GM12878 (cell line): ENCODE measurements around the gene AARSD1. TPM values are rescaled to one million over a fixed set of nuclear protein-coding genes. Genes with fewer than 3 reads are reported as not detected.

Experiments
- MAX ChIP-seq: IDR thresholded peaks from 2 replicates; pipeline ENCODE4 v1.6.1; 2012; ENCODE audit warnings: low read depth, low read length, improper control_type of control experiment
- NFYB ChIP-seq: IDR thresholded peaks from 2 replicates; pipeline ENCODE4 v1.6.1; 2011; ENCODE audit warnings: low read depth, mild to moderate bottlenecking, low read length, improper control_type of control experiment, moderate library complexity; ENCODE audit not compliant: insufficient read depth
- ZNF207 ChIP-seq: fragments of 450-650 bp; IDR thresholded peaks from 2 replicates; pipeline ENCODE4 v1.6.1; 2014; ENCODE audit warnings: antibody characterized with exemption, mild to moderate bottlenecking, borderline replicate concordance
- polyA plus RNA-seq, 11 experiments: library from polyadenylated mRNA; depleted of rRNA in 4 of 11; unstranded in 6 of 11; stranded (reverse) in 5 of 11; fragments of >200 nt; fragmentation: Nextera tagmentation in 4 of 11; fragmentation: Illumina TruSeq in 1 of 11; extraction: Ambion mirVana in 4 of 11; extraction: Trizol in 1 of 11; gene quantifications; 1 replicate in 1 of 11; 2 replicates in 10 of 11; pipeline versions ENCODE4 v1.2.1 to v1.2.3, GENCODE V29; 2011 to 2016; ENCODE audit warnings: inconsistent platforms in 2 of 11, missing spikeins in 2 of 11, low read depth in 1 of 11
- small RNA-seq: library from RNA; depleted of rRNA; stranded (forward); fragments of <200 nt; gene quantifications from one replicate; pipeline ENCODE3, GENCODE V24; 2014
- total RNA-seq, 4 experiments: library from RNA; depleted of rRNA in 3 of 4; stranded (reverse); fragments of >200 nt in 3 of 4; fragmentation: Illumina TruSeq in 1 of 4; extraction: Trizol in 1 of 4; gene quantifications; 2 replicates each; pipeline versions ENCODE4 v1.2.1 to v1.2.3, GENCODE V29; 2013 to 2021
- TF ChIP-seq, protein P1 (sequence below): fragments of 450-650 bp; formaldehyde crosslinking; IDR thresholded peaks from 2 replicates; pipeline ENCODE4 v1.5.0; 2022; ENCODE audit warnings: mild to moderate bottlenecking, missing genetic modification characterization

AARSD1 gene
- total and polyA plus RNA-seq, 10 of the 15 experiments (the other 5 are each of a cell fraction or from before 2014, with no cell fraction given): 32.2 to 86.2 (median 52.8) TPM

DNA sequence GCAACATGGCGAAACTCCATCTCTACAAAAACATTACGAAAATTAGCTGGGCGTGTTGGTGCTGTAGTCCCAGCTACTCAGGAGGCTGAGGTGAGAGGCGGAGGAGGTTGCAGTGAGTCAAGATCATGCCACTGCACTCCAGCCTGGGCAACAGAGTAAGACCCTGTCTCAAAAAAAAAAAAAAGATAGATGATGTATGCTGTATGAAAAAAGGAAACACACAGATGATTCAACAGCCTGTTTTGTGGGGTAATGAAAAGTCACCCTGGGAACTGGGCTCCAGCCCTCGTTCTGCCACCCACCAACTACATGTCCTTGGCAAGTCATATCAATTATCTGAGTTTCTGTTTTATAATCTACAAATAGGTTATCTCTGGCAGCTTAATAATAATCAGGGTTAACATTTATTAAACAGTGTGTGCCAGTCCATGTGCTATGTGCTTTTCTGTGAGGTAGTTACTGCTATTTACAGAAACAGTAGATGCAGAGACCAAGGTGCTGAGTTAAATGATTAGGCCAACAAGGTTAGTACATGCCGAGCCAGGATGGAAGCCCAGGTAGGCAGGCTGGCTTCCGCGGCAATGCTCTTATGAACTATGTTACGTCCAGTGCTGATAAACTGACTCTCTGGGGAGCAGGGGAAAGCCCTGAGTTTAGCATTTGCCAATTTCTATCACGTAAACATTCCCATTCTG, 62.6 kb downstream of the AARSD1 start (continued):
- TF ChIP-seq, protein P1, sequence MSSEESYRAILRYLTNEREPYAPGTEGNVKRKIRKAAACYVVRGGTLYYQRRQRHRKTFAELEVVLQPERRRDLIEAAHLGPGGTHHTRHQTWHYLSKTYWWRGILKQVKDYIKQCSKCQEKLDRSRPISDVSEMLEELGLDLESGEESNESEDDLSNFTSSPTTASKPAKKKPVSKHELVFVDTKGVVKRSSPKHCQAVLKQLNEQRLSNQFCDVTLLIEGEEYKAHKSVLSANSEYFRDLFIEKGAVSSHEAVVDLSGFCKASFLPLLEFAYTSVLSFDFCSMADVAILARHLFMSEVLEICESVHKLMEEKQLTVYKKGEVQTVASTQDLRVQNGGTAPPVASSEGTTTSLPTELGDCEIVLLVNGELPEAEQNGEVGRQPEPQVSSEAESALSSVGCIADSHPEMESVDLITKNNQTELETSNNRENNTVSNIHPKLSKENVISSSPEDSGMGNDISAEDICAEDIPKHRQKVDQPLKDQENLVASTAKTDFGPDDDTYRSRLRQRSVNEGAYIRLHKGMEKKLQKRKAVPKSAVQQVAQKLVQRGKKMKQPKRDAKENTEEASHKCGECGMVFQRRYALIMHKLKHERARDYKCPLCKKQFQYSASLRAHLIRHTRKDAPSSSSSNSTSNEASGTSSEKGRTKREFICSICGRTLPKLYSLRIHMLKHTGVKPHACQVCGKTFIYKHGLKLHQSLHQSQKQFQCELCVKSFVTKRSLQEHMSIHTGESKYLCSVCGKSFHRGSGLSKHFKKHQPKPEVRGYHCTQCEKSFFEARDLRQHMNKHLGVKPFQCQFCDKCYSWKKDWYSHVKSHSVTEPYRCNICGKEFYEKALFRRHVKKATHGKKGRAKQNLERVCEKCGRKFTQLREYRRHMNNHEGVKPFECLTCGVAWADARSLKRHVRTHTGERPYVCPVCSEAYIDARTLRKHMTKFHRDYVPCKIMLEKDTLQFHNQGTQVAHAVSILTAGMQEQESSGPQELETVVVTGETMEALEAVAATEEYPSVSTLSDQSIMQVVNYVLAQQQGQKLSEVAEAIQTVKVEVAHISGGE: no peak
- TF ChIP-seq MAX (no peak), NFYB (no peak), ZNF207 (no peak)
- TF ChIP-seq, all 136 proteins: peak for 0

Small RNA genes within 50 kb of the gene (small RNA-seq; reads per million reads assigned to genes)
- gene AARSD1: 0.55 reads per million, percentile 11 among the genes with 10 or more reads in this experiment
- gene RF00561: not detected

Other genes with a start within 250 kb of the AARSD1 start
Only the 7 nearest of the 20 such genes appear.
- not detected in 2 replicates for gene G6PC1, start 63.7 kb downstream of the AARSD1 start, total RNA-seq (2014; rRNA removed)
- gene G6PC1, start 63.7 kb downstream of the AARSD1 start, total RNA-seq (2014; rRNA removed; fragmentation: Illumina TruSeq; extraction: Trizol): not detected in 2 replicates
- gene G6PC1, start 63.7 kb downstream of the AARSD1 start, total RNA-seq (2021): 0.11 TPM in 1 of 2 replicates, not detected in the other
- gene G6PC1, start 63.7 kb downstream of the AARSD1 start, polyA plus RNA-seq (2011; rRNA removed): not detected in 2 replicates
- not detected in 2 replicates for gene G6PC1, start 63.7 kb downstream of the AARSD1 start, polyA plus RNA-seq (2014; fragmentation: Illumina TruSeq; extraction: Trizol)
- gene G6PC1, start 63.7 kb downstream of the AARSD1 start, polyA plus RNA-seq (2014; fragmentation: Nextera tagmentation; extraction: Ambion mirVana): not detected
- gene G6PC1, start 63.7 kb downstream of the AARSD1 start, polyA plus RNA-seq (2014; rRNA removed): not detected in 2 replicates
- gene G6PC1, start 63.7 kb downstream of the AARSD1 start, polyA plus RNA-seq (2016; fragmentation: Nextera tagmentation; extraction: Ambion mirVana): not detected
- gene PTGES3L, start 15.6 kb upstream of the AARSD1 start, total RNA-seq (2014; rRNA removed): 0.11 and 0.38 TPM in 2 replicates
- 0.40 and 0.46 TPM in 2 replicates for gene PTGES3L, start 15.6 kb upstream of the AARSD1 start, total RNA-seq (2014; rRNA removed; fragmentation: Illumina TruSeq; extraction: Trizol)
- 0.51 and 0.62 TPM in 2 replicates for gene PTGES3L, start 15.6 kb upstream of the AARSD1 start, total RNA-seq (2021)
- 1.6 and 1.8 TPM in 2 replicates for gene PTGES3L, start 15.6 kb upstream of the AARSD1 start, polyA plus RNA-seq (2011; rRNA removed)
- gene PTGES3L, start 15.6 kb upstream of the AARSD1 start, polyA plus RNA-seq (2014; fragmentation: Illumina TruSeq; extraction: Trizol): 0.68 and 0.73 TPM in 2 replicates
- gene PTGES3L, start 15.6 kb upstream of the AARSD1 start, polyA plus RNA-seq (2014; fragmentation: Nextera tagmentation; extraction: Ambion mirVana): 1 to 10 TPM in 1 of 2 experiments, under 1 TPM in 1; 0.58 to 1.3 TPM
- gene PTGES3L, start 15.6 kb upstream of the AARSD1 start, polyA plus RNA-seq (2014; rRNA removed): 0.94 and 1.3 TPM in 2 replicates
- 1 to 10 TPM; 1.9 to 2.3 TPM for gene PTGES3L, start 15.6 kb upstream of the AARSD1 start, polyA plus RNA-seq (2016; fragmentation: Nextera tagmentation; extraction: Ambion mirVana)
- gene RUNDC1, start 16.1 kb upstream of the AARSD1 start, total RNA-seq (2014; rRNA removed): 8.1 and 8.3 TPM in 2 replicates
- gene RUNDC1, start 16.1 kb upstream of the AARSD1 start, total RNA-seq (2014; rRNA removed; fragmentation: Illumina TruSeq; extraction: Trizol): 5.7 and 5.9 TPM in 2 replicates
- 9.0 and 9.5 TPM in 2 replicates for gene RUNDC1, start 16.1 kb upstream of the AARSD1 start, total RNA-seq (2021)
- 10.7 and 15.6 TPM in 2 replicates for gene RUNDC1, start 16.1 kb upstream of the AARSD1 start, polyA plus RNA-seq (2011; rRNA removed)
- gene RUNDC1, start 16.1 kb upstream of the AARSD1 start, polyA plus RNA-seq (2014; fragmentation: Illumina TruSeq; extraction: Trizol): 6.1 and 8.2 TPM in 2 replicates
- 1 to 10 TPM; 2.9 to 3.0 TPM for gene RUNDC1, start 16.1 kb upstream of the AARSD1 start, polyA plus RNA-seq (2014; fragmentation: Nextera tagmentation; extraction: Ambion mirVana)
- gene RUNDC1, start 16.1 kb upstream of the AARSD1 start, polyA plus RNA-seq (2014; rRNA removed): 7.1 and 7.2 TPM in 2 replicates
- 1 to 10 TPM; 8.7 to 9.6 TPM for gene RUNDC1, start 16.1 kb upstream of the AARSD1 start, polyA plus RNA-seq (2016; fragmentation: Nextera tagmentation; extraction: Ambion mirVana)
- 2,683 and 2,694 TPM in 2 replicates for gene RPL27, start 34.0 kb upstream of the AARSD1 start, total RNA-seq (2014; rRNA removed)
- 3,457 and 3,568 TPM in 2 replicates for gene RPL27, start 34.0 kb upstream of the AARSD1 start, total RNA-seq (2014; rRNA removed; fragmentation: Illumina TruSeq; extraction: Trizol)
- 1,748 and 1,834 TPM in 2 replicates for gene RPL27, start 34.0 kb upstream of the AARSD1 start, total RNA-seq (2021)
- 5,833 and 6,934 TPM in 2 replicates for gene RPL27, start 34.0 kb upstream of the AARSD1 start, polyA plus RNA-seq (2011; rRNA removed)
- gene RPL27, start 34.0 kb upstream of the AARSD1 start, polyA plus RNA-seq (2014; fragmentation: Illumina TruSeq; extraction: Trizol): 5,212 and 5,530 TPM in 2 replicates
- gene RPL27, start 34.0 kb upstream of the AARSD1 start, polyA plus RNA-seq (2014; fragmentation: Nextera tagmentation; extraction: Ambion mirVana): 1,000 to 10,000 TPM; 4,376 to 4,686 TPM
- gene RPL27, start 34.0 kb upstream of the AARSD1 start, polyA plus RNA-seq (2014; rRNA removed): 3,489 and 4,101 TPM in 2 replicates
- 1,000 to 10,000 TPM; 2,215 to 2,394 TPM for gene RPL27, start 34.0 kb upstream of the AARSD1 start, polyA plus RNA-seq (2016; fragmentation: Nextera tagmentation; extraction: Ambion mirVana)
- 80.0 and 81.1 TPM in 2 replicates for gene IFI35, start 42.3 kb upstream of the AARSD1 start, total RNA-seq (2014; rRNA removed)
- 30.7 and 35.5 TPM in 2 replicates for gene IFI35, start 42.3 kb upstream of the AARSD1 start, total RNA-seq (2014; rRNA removed; fragmentation: Illumina TruSeq; extraction: Trizol)
- gene IFI35, start 42.3 kb upstream of the AARSD1 start, total RNA-seq (2021): 61.3 and 63.8 TPM in 2 replicates
- 50.9 and 66.8 TPM in 2 replicates for gene IFI35, start 42.3 kb upstream of the AARSD1 start, polyA plus RNA-seq (2011; rRNA removed)
- 25.6 and 57.7 TPM in 2 replicates for gene IFI35, start 42.3 kb upstream of the AARSD1 start, polyA plus RNA-seq (2014; fragmentation: Illumina TruSeq; extraction: Trizol)
- 10 to 100 TPM; 18.4 to 24.4 TPM for gene IFI35, start 42.3 kb upstream of the AARSD1 start, polyA plus RNA-seq (2014; fragmentation: Nextera tagmentation; extraction: Ambion mirVana)
- gene IFI35, start 42.3 kb upstream of the AARSD1 start, polyA plus RNA-seq (2014; rRNA removed): 69.8 and 81.6 TPM in 2 replicates
- gene IFI35, start 42.3 kb upstream of the AARSD1 start, polyA plus RNA-seq (2016; fragmentation: Nextera tagmentation; extraction: Ambion mirVana): 10 to 100 TPM; 82.9 to 92.2 TPM
- 6.5 and 8.6 TPM in 2 replicates for gene VAT1, start 57.9 kb upstream of the AARSD1 start, total RNA-seq (2014; rRNA removed)
- 4.8 and 5.0 TPM in 2 replicates for gene VAT1, start 57.9 kb upstream of the AARSD1 start, total RNA-seq (2014; rRNA removed; fragmentation: Illumina TruSeq; extraction: Trizol)
- 15.7 and 19.8 TPM in 2 replicates for gene VAT1, start 57.9 kb upstream of the AARSD1 start, total RNA-seq (2021)
- 7.6 and 17.4 TPM in 2 replicates for gene VAT1, start 57.9 kb upstream of the AARSD1 start, polyA plus RNA-seq (2011; rRNA removed)
- 5.0 and 8.6 TPM in 2 replicates for gene VAT1, start 57.9 kb upstream of the AARSD1 start, polyA plus RNA-seq (2014; fragmentation: Illumina TruSeq; extraction: Trizol)
- gene VAT1, start 57.9 kb upstream of the AARSD1 start, polyA plus RNA-seq (2014; fragmentation: Nextera tagmentation; extraction: Ambion mirVana): 1 to 10 TPM; 6.0 to 7.8 TPM
- gene VAT1, start 57.9 kb upstream of the AARSD1 start, polyA plus RNA-seq (2014; rRNA removed): 6.4 and 7.0 TPM in 2 replicates
- 1 to 10 TPM; 7.0 to 9.0 TPM for gene VAT1, start 57.9 kb upstream of the AARSD1 start, polyA plus RNA-seq (2016; fragmentation: Nextera tagmentation; extraction: Ambion mirVana)
- not detected in 2 replicates for gene RND2, start 60.8 kb upstream of the AARSD1 start, total RNA-seq (2014; rRNA removed)
- gene RND2, start 60.8 kb upstream of the AARSD1 start, total RNA-seq (2014; rRNA removed; fragmentation: Illumina TruSeq; extraction: Trizol): not detected in 2 replicates
- not detected in 2 replicates for gene RND2, start 60.8 kb upstream of the AARSD1 start, total RNA-seq (2021)
- gene RND2, start 60.8 kb upstream of the AARSD1 start, polyA plus RNA-seq (2011; rRNA removed): 0.01 and 0.03 TPM in 2 replicates
- gene RND2, start 60.8 kb upstream of the AARSD1 start, polyA plus RNA-seq (2014; fragmentation: Illumina TruSeq; extraction: Trizol): 0.01 TPM in 1 of 2 replicates, not detected in the other
- gene RND2, start 60.8 kb upstream of the AARSD1 start, polyA plus RNA-seq (2014; fragmentation: Nextera tagmentation; extraction: Ambion mirVana): not detected
- gene RND2, start 60.8 kb upstream of the AARSD1 start, polyA plus RNA-seq (2014; rRNA removed): 0.03 TPM in 1 of 2 replicates, not detected in the other
- under 1 TPM; 0.04 to 0.05 TPM for gene RND2, start 60.8 kb upstream of the AARSD1 start, polyA plus RNA-seq (2016; fragmentation: Nextera tagmentation; extraction: Ambion mirVana)